GM12874 (cell line): Measurements from ENCODE around the gene PLAAT4.

Experiments used
- TF ChIP-seq, protein P1 (sequence below): IDR thresholded peaks from 2 replicates; pipeline ENCODE4 v1.5.1; 2011; ENCODE audit warnings: low read depth, mild to moderate bottlenecking, control low read depth, low read length, moderate library complexity; ENCODE audit not compliant: insufficient read depth

The PLAAT4 gene

DNA sequence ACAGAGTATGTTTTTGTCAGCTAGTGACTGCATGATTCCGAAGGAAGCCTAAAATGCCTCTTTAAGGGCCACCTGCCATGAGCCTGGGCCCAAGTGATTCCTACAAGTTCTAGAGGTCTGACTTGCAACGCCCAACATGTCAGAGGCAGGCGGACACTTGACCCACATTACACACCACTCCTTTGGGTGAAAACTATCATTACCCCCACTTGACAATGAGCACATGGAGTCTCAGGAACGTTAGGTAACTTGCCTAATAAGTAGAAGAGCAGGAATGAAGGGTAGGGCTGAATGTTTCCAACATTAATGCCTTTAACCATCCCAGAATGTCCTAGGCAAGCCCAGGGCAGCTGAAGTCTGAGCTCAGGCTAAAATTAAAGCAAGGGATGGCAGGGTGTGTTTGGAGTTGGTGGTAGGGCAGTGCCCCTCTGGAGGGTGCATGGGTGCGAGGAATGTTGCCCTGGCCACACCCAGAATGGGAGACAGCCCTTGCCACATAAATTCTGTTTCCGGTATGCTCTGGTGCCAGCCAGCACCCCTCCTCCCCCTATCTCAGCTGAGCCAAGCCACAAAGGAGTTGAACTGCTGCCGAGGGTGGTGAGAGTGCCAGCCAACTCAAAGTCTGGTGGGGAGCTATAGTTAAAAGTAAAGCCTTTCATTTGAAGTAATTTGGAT lies 24.0 kb downstream of the PLAAT4 start:
- TF ChIP-seq, protein P1, sequence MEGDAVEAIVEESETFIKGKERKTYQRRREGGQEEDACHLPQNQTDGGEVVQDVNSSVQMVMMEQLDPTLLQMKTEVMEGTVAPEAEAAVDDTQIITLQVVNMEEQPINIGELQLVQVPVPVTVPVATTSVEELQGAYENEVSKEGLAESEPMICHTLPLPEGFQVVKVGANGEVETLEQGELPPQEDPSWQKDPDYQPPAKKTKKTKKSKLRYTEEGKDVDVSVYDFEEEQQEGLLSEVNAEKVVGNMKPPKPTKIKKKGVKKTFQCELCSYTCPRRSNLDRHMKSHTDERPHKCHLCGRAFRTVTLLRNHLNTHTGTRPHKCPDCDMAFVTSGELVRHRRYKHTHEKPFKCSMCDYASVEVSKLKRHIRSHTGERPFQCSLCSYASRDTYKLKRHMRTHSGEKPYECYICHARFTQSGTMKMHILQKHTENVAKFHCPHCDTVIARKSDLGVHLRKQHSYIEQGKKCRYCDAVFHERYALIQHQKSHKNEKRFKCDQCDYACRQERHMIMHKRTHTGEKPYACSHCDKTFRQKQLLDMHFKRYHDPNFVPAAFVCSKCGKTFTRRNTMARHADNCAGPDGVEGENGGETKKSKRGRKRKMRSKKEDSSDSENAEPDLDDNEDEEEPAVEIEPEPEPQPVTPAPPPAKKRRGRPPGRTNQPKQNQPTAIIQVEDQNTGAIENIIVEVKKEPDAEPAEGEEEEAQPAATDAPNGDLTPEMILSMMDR: no peak

DNA sequence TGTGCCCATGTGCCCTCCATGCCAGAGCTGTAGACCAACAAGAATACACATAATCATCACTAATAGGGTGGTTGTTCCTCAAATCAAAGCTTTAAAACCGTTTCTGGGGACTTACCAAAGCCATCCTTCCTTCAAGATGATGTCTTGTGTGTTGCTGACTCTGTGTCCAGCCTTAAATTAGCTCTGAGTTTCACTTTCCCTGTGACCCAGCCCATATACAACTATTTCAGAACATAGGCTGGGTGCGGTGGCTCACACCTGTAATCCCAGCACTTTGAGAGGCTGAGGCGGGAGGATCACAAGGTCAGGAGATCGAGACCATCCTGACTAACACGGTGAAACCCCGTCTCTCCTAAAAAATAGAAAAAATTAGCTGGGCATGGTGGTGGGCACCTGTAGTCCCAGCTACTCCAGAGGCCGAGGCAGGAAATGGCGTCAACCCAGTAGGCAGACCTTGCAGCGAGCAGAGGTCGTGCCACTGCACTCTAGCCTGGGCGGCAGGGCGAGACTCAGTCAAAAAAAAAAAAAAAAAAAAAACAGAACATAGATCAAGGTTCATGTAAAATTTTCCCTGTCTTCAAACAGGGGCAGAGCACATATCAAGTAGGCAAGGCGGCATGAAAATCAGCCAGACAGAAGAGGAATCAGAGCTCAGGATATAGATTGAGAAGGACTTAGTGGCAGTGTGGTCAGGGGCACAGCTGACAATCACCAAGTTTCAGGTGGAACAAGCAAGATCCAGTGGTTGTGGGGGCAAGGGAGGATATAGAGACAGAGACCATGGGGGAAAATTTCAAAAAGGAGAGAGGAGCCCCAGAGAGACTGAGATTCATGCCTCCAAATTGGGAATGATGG lies 26.8 kb downstream of the PLAAT4 start, which contains the start of gene PLAAT2:
PLAAT2 (minus strand) TSS at position 179 of the 855 bp plus-strand sequence; CDS start at position 124, 55 bp downstream.
- TF ChIP-seq, protein P1: no peak

DNA sequence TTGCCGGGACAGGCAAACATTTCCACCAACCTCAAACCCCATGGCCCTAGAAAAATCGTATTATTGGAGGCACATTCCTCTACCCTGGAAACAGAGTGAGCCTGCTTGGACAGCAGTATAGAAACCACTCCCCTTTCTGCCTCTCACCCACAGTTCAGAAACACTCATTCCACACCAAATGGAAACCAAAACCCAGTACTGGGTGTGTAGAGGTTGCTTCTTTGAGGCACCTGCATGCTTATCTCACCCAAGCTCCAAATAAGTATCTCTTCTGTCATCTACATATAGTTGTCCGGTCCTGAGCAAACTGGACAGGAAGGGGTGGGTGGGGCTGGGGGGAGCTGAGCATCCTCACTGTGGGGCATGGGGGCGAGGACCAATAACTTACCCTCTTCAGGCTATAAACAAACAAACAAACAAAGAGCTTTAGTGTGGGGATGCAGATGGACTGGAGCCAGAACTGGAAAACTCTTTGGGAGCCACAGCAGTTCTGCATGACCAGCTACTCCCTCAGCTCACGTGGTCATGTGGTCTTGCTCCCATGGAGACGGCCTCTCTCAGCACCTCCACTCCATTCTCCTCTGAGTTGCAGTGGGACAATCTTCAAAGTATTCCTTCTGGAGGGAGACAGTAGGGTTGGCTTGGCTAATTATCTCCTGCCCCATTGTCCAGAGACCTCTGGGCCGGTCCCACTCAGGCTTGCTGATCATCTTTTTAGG lies 27.6 kb downstream of the PLAAT4 start:
- TF ChIP-seq, protein P1: no peak

DNA sequence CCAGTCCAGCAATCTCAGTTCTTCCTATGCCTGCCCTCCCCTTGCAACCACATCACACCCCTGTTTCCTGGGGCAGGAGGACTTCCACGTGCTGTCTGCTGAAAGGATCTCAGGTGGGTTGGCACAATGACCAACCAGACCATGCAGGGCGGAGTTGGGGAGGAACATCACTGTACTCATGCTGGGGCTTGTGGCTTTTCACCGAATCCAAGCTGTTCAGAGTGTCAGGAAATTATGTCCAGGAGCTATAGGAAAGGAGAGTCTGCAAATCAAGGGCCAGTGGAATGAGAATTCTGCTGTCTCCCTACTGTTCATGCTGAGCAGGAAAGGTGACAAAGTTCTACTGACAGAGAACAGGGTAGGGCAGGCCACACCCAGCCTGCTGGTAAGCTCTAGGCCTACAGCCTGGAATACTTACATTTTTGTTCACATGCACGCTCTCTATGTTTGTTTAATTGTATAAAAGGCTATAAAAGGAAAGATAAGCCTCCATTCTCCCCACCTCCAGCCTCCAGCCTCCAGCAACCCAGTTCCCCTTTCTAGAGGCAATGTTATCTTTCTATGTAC lies 28.3 kb downstream of the PLAAT4 start:
- TF ChIP-seq, protein P1: no peak

DNA sequence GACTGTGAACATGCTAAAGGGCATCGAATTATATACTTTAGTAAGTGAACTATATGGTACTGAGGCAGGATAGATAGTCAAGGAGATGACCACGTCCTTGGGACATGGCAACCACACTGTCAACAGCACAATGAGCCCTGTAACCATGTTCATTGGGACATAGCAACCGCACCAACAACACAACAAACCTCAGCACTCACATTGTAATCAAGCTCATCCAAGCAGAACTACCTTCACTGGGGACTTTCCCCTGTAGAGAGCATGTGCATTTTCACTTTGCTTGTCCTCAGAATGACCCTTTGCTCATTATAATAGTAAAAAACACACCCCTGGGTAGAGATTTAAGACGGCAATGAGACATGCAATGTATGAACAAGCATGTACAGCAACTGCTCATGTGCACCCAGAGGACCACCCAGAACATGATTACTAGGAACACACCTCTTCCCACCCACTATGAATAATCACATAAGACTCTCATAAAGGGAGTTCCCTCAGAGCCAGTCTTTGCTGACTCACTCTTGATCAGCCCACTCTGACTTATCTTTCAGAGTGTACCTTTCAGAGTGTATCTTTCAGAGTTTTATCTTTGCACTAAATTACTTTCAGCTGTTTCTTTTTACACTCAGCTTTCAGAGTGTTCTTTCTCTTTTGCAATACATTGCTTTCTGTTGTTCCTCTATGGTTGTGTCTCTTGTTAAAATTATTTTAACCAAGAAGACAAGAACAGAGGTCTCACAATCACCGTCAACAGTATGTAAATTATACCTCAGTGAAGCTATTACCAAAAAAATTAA lies 30.6 kb downstream of the PLAAT4 start:
- TF ChIP-seq, protein P1: no peak

DNA sequence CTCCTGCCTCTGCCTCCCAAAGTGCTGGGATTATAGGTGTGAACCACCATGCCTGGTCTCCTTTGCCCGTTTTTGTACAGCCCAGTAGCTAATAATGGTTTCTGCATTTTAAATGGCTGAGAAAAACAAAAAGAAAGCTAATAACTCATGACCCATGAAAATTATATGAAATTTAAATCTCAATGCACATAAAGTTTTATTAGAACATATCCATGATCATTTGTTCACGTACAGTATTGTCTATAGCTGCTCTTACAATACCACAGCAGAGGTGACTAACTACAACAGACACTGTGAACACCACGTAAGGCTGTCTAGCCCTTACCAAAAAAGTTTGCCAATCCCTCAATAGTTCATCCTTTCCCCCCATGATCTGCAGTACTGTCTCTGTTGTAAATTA lies 33.0 kb downstream of the PLAAT4 start:
- TF ChIP-seq, protein P1: no peak
